Measurements from ENCODE around the gene SCN1A.
"Not testable (repeated sequence)": the region's sequence is repeated elsewhere in the genome, so short reads cannot be mapped to it uniquely, and the experiment has no call there.

The SCN1A gene

GRCh38 chr2:166135152-166135848 is 7.5 kb upstream of the SCN1A start:
- DNase-seq = no peak

- no peak for DNase-seq
Observed at GRCh38 chr2:166134252-166135151, 6.7 kb upstream of the SCN1A start.

- no peak for DNase-seq
Observed at GRCh38 chr2:166133653-166134052, 5.8 kb upstream of the SCN1A start.

- no peak for DNase-seq
Observed at GRCh38 chr2:166128156-166128505, 311 bp upstream of the SCN1A start.

DNA sequence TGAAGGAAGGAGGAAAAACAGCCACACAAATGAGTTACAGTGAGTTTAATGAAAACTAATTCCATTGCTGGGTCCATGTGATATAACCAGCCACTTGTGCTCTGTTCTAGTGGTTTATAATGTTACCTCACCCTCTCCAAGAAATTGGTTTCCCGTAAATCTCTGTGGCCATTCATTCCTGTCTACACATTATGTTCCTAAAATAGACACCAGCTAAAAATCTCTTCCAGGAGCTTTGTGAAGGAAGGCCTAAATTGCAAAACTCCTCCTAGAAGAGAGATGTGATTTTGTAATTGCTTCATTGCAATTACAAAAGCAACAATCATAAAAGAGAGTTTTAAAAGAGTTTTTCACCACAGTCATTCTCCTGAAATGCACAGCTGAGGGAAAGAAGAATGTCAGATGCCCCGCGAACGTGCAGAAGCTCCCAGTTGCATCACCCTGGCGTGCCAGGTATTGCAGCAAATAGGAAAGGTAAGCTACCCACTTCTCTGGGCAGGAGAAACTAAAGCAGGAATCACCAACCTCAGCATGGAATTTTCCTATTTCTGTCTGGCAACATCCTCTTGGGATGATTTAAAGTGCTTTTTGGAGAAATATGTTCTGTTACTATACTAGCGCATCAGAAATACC is 1.7 kb downstream of the SCN1A start:
- no peak for DNase-seq

- DNase-seq = no peak
Observed at GRCh38 chr2:166125557-166125956, 2.3 kb downstream of the SCN1A start.

DNA sequence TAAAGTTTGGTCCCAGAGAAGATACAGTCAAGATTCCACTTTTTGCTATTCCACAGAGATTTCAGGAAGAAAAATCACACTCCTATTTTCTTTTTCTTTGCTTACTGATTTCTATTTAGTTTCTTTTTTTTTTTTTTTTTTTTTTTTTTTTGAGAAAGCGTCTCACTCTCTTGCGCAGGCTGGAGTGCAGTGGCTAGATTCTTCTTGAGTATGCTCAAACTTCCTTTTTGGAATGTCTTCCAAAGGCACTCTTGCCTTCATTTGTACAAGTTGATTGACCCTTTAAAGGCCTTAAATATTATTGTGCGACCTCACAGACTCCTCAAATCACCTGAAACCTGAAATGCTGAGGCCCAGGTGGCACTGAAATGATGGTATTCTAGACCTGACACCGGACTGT is 9.6 kb downstream of the SCN1A start:
- no peak for DNase-seq

DNA sequence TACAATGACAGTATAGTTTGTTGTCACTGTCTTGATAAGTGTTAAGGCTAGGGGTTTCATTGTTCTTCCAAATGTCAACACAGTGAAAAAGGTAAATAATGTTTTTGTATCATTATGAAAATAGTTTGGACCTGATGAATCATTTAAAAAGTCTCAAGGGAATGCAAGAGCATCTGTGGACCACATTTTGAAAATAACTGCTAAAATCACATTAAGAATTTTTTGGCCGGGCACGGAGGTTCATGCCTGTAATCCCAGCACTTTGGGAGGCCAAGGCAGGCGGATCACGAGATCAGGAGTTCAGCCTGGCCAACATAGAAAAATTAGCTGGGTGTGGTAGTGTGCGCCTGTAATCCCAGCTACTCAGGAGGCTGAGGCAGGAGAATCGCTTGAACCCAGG is 10.3 kb downstream of the SCN1A start:
- no peak for DNase-seq

GRCh38 chr2:166115589-166115988 is 12.2 kb downstream of the SCN1A start:
- DNase-seq = no peak

DNA sequence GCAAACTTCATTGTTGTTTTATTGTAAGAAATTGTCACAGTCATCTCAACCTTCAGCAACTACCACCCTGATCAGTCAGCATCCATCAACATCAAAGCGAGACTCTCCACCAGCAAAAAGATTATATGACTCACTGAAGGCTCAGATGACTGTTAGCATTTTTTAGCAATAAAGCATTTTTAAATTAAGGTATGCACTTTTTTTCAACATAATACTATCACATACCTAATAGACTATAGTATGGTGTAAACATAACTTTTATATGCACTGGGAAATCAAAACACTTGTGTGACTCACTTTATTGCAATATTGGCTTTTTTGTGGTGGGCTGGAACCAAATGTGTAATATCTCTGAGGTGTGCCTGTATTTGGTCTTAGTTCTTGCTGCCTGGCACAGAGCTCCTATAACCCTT is 15.6 kb downstream of the SCN1A start:
- DNase-seq = no peak

DNA sequence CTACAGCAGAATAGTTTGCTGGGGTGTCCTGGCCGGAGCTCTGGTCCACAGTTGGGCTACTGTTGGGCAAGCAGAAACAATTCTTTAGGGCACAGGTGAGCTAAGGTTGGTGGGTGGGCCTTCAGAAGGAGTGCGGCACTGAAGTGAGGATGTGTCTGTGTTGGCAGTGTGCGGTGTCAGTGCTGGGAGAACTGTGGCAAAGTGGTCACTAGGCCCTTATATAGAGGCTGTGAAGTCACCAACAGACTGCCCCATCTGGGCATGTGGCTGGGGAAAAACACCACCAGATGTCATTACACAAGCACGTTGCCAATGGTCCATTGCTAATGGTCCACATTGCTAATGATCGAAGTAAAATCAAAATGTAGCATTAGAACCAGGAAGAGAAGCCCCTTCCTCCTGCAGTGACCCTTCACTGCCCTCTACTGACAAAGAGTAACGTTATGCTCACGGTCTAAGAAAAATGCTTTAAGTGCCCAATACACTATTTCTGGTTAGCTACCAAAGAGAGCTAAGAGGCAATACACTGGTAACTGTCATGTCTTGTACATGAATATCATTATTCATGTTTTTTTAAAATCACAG is 21.3 kb downstream of the SCN1A start:
- DNase-seq = no peak

- DNase-seq = no peak
Observed at GRCh38 chr2:166104773-166105172, 23.0 kb downstream of the SCN1A start.

DNA sequence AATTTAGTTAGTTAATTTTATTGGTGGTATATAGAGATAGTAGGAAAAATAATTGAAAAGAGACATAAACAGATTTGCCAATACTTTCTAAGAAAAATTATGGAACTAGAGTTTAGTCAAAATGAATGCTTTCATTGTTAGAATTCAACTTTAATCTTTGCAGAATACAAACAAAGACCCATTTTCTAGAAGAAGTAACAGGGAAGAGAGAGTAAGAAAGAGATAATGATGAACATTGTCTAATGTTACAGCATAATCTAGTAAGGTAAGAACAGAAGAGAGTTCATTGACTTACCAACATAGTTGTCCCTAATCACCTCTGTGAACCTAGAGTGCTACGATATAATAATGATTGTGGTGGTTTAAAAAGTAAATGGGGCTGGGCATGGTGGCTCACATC is 23.7 kb downstream of the SCN1A start:
- DNase-seq = no peak

DNA sequence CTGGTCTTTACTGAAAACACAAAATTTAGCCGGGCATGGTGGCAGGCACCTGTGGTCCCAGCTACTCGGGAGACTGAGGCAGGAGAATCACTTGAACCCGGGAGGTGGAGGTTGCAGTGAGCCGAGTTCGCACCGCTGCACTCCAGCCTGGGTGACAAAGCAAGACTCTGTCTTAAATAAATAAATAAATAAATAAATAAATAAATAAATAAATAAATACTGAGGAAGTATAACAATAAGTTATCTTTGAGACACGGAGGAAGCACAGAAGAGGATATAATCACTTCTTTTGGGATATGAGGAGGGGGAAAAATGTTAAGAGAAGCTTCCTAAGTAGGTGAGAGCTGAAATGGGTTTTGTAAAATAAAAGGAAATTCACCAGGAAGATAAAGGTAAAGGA is 24.5 kb downstream of the SCN1A start:
- not testable (repeated sequence) for DNase-seq

DNA sequence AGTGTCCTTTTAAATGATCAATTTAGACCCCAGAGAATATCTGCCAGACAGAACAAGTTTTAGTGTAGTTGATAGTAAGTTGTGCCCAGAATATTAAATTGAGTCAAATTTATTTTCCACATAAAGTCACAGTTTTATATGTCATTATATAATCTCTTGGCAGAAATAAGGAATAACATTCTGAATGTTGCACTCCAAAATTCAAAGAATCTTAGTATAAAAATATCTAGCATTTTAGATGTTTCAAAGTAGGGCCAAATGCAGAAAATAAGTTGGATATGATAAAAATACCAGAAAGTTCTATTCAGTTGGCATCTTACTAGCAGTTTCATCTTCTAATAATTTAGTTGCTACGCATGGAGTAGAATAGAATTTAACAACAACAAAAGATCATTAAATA is 33.5 kb downstream of the SCN1A start:
- DNase-seq = no peak

DNA sequence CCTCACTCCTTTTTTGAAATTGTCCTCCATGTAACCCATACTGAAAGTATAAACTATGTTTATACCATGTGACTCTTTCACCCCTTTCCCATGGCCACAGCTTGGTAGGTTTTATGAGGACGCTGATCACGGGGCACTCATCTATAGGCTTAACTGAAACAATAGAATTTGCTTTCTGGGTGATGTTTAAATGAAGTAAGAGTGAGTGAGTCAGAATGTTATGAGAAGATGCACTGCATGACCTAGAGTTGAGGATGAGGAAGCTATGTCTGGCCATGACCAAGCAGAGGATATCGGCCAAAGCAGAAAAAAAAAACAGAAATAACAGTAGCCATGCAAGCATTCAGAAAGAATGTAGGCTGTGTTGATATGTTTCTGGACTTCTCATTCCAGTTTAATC is 34.9 kb downstream of the SCN1A start:
- DNase-seq = no peak

DNA sequence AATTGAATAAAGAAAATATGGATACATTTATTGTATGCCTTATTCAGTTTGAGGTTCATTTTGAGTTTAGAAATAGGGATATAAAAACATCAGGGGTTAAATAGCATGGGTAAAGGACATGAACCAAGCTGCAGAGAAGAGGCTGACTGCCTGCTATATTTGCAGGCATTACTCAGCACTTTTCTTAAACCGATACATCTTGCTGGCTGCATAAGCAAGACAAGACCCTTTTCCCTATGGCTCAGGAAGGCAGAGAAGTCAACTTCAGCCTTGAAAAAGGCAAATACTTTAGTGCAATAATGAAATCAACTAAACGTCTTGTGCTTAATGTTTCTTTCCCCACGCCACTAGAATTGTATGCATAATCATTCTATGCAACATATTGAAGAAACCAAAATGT is 36.4 kb downstream of the SCN1A start:
- DNase-seq = no peak

- no peak for DNase-seq
Observed at GRCh38 chr2:166090908-166091307, 36.9 kb downstream of the SCN1A start.

DNA sequence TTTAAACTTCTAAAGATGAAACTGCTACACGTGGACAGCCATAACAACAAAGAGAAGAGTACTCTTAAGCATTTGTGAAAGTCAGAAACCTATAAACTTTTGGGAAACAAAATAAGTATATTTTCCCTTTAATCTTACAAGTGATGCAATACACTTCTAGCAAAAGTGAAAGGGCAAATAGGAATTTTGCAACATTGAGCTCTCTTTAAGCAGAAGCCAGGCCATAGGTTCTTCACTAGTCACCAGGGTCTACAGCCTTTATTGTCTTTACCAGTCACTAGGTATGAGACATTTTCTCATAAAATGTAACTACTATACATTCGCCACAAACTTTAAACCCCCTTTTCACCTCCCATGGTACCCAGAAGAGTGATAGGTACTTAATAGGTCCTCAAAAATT is 37.5 kb downstream of the SCN1A start:
- no peak for DNase-seq

DNA sequence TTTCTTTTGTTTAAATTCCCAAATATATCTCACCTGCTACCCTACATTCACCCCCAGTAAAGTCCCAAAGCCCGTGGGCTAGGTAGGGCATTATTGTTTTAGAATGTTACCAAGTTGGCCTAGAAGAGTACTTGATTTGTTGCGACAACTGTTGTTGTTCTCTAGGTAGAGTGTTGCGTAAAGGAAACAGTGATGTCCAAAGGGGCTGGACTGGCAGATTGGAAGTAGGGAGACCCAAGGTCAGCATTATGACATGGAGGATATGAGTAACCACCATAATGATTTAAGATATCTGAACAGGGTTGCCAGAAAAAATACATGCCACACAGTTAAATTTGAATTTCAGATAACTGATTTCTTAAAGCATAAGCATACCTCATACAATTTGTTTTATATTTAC is 39.2 kb downstream of the SCN1A start:
- no peak for DNase-seq

- no peak for DNase-seq
Observed at GRCh38 chr2:166084301-166084700, 43.5 kb downstream of the SCN1A start.

- no peak for DNase-seq
Observed at GRCh38 chr2:166082736-166083135, 45.1 kb downstream of the SCN1A start.

GRCh38 chr2:166081852-166082251 is 46.0 kb downstream of the SCN1A start:
- DNase-seq = no peak
